GM19467 (cell line): Measurements from ENCODE around the gene CCSER2.
"Not testable (repeated sequence)": the region's sequence is repeated elsewhere in the genome, so short reads cannot be mapped to it uniquely, and the experiment has no call there.

ENCODE experiments used
- ATAC-seq: cut with Tn5 transposase; IDR thresholded peaks from one replicate; pipeline ENCODE4 v1.9.1; 2021; ENCODE audit warnings: mild to moderate bottlenecking, moderate library complexity; ENCODE audit not compliant: unreplicated experiment

Gene CCSER2

DNA sequence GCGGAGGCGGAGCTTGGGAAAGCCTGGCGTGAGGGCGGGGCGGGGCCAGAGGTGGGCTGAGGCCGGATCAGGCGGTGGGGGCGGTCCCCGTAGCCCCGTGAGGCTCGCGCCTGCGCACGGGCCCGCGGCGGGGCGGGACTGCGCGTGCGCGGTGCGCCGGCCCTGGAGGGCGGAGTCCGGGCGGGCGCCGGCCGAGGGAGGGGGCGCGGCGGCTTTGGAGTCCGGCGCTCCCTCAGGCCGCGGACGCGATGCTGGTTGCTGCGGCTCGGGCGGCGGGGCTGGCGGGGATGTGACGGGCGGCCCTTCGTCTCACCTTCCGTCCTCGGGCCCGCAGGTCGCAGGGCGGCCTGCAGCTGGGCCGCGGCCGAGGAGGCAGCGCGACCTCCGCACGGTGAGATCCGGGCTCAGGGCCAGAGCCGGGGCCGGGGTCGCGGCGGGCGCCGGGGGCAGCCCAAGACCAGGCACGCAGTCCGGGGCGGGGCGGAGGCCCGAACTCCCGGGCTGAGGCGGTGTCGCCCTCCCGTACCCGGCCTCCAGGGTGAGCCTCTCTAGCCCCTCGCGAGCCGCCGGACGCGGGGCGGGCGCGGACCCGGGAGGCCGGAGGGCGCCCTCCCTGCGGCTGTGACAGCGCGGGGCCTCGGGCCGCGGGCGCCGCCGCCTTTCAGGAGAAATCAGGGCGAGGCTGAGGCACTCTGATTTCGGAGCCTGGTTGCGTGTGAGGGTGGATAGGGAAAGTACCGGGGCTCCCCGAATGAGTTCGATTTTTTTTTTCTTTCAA, at the start of gene CCSER2:
TSS of gene CCSER2 (plus strand) at position 172 of the 778 bp plus-strand sequence. CDS start 42,464 bp downstream, outside the sequence.
- ATAC-seq = peak; percentile 53

- not testable (repeated sequence) for ATAC-seq
Observed at GRCh38 chr10:84279876-84280475, 48.4 kb upstream of the CCSER2 start.

GRCh38 chr10:84286695-84287094, 41.7 kb upstream of the CCSER2 start:
- no peak for ATAC-seq

- no peak for ATAC-seq
Observed at GRCh38 chr10:84288151-84288550, 40.2 kb upstream of the CCSER2 start.

- ATAC-seq = no peak
Observed at GRCh38 chr10:84289521-84290200, 38.7 kb upstream of the CCSER2 start.

DNA sequence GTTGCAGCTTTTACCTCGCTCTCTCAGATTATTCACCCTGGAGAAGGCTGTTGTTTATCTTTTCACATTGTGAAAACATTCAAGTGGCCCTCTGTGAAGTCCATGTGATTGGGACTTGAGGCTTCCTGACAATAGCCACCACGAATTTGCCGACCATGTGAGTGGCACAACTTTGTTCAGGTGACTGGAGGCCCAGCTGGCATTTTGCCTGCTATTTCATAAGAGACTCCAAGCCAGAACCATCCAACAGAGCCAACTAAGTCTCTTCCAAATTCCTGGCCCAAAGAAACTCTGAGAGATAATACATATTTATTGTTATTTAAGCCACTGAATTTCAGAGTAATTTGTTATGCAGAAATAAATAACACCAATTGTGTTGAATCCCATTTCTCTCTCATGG, 38.2 kb upstream of the CCSER2 start:
- ATAC-seq = no peak

GRCh38 chr10:84291384-84291783, 37.0 kb upstream of the CCSER2 start:
- no peak for ATAC-seq

GRCh38 chr10:84292502-84292901, 35.9 kb upstream of the CCSER2 start:
- no peak for ATAC-seq

DNA sequence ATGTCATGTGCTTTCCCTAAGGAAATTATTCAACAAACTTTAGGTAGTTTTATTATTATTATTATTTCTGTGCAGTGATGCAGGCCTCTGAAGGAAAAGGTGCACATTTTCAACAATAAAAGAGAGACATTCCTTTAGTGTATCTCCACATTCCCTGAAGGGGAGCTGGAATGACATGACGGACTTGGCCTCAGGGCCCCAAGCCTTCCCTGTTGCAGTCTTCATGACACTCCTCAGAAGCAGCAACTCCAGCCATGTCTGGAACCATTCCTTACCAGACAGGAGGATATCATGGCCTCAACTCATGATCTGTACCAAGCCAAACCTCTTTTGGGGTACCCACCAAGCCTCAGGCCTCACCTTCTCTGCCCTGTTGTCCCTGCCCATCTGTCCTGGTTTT, 35.2 kb upstream of the CCSER2 start:
- no peak for ATAC-seq

DNA sequence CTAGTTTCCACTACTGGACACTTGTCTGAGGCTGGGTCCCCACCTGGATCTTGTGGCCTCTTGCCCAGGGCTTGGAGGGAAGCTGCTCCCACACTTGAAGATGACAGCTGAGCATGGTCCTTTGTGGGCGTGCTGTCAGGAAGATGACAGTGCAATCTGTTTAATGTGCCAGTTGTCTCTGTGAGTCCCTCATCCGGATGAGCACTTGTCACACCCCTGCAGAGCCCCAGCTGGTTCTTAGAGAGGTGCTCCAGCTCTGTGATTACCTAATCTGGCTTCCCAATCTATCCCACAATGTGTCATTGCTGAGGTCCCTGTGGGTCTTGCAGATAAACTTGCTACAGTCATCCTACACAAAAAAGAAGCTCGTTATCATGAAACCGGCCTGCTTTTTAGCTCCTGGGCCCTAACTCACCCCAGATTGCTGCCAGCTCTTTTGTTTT, 34.8 kb upstream of the CCSER2 start:
- ATAC-seq = no peak

- ATAC-seq = no peak
Observed at GRCh38 chr10:84294766-84295447, 33.5 kb upstream of the CCSER2 start.

DNA sequence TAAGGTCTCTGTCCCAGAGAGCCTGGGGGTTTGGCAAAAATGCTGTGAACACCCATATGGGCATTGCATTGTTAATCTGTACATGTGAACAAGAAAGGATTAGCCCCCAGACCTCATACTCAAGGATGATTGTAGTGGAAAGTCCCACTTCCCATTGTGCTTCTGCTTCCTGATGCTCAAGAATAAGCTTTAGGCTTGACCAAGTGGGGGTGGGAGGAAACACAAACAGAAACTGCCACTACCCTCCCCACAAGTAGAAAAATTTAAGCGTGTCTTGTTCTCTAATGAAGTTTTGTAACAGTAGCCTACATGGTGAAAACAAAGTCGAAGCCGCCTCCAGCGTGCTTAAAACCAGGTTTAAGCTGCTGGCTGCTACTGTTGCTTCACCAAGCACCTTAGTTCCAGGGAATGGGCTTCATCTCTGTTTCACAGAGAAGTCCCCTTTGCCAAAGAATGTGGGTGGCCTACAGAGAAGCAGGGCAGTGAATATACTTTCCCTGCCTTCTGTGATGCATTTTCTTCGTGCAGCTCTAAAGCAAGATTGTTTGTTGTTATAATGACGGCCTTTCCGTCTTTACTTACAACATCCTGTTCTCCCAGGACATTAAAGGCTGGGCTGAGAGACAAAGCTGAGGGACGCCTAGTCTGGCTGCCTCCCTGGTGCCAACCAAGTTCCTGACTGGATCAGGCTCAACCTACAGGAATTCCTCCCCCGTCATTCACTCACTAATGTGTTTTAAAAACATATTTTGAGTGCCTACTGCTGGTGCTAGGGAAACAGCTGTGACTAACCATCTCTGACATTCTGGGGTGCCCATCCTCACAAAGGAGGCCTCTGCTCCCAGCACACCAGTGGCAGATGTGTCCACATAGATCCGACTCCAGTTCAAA, 32.1 kb upstream of the CCSER2 start:
- no peak for ATAC-seq

GRCh38 chr10:84298057-84298456, 30.3 kb upstream of the CCSER2 start:
- ATAC-seq = no peak

DNA sequence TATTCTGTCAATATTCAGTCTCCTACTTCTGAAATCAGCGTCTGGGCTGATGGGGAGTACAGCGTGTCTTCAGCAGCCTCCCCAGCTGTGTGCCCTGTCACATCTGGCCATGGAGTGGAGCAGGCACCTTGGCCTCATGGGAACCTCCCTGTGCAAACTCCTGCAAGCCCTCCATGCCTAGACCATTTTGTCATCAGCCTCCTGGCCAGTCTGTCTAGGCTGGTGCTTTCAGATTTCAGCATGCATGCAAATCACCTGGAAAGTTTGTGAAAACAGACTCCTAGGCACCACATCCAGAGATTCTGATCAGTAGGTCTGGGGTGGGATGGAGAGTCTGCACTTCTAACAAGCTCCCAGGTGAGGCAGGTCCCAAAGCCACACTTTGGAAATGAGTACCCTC, 26.2 kb upstream of the CCSER2 start:
- ATAC-seq = no peak

- no peak for ATAC-seq
Observed at GRCh38 chr10:84306751-84307384, 21.5 kb upstream of the CCSER2 start.

- ATAC-seq = no peak
Observed at GRCh38 chr10:84308021-84308420, 20.4 kb upstream of the CCSER2 start.

DNA sequence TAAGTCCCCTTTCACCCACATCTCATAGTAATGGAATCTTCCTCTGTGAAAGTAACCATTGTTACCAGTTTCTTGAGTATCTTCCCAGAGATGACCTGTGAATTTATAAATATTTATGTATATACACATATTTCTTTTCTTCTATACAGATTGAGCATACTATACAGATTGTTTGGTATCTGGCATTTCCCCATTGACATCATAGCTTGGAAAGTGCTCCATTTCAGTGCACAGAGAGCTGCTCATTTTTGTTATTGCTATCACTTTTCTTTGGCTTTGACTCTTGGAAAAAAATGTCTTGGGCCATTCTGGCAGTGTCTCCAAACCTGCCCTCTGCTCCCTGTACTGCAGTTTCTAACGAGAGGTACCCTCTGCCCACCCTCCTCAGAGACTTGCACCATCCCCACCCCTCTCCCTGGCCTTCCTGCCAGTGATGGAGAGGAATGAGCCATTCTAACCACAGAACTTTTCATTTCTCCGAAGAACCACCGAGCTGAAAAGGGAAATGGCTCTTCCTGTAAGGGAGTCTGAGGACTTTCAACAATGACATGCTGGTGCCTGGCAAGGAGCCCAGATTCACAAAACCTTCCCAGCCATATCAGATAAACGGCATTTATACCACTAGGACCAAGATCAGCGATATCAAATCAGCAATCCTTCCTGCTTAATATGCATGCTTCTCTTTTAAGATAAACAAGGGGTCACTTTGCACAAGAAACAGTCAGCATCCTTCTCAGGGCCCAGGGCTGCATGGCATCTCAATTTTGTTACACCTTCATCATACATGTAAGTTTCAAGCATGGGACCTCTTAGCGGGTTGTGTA, 19.7 kb upstream of the CCSER2 start:
- ATAC-seq = no peak

DNA sequence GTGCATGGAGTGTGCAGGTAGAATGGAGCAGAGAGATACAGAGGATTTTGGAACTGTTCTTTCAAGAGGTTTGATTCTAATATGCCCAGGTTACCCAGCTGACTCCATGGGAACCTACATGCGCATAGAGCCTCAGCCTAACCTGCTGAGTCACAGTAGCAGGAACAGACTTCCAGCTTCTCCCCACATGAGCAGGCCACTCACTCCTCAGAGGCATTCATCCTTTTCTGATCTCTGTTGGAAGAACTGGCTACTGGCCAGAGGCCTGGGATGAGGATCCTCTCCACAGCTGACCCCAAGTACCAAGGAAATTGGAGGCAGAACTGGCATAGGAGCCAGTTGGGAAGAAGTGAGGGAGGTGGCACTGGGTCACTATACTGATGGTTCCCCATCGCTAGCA, 17.9 kb upstream of the CCSER2 start:
- no peak for ATAC-seq

- ATAC-seq = no peak
Observed at GRCh38 chr10:84311576-84311975, 16.8 kb upstream of the CCSER2 start.
